WTC11 (cell line): ENCODE results near the gene CNTNAP5. TPM values are rescaled to one million over a fixed set of nuclear protein-coding genes. Genes with fewer than 3 reads are reported as not detected.

Experiments used
- ATAC-seq: fragments of 200-7000 bp; cut with Tn5 transposase; 2 replicates; pipeline ENCODE4 v1.10.0; 2021; ENCODE audit warnings: mild to moderate bottlenecking, moderate library complexity
- CTCF ChIA-PET: fragments of 300-600 bp; sonication (Branson Sonifier 250); formaldehyde crosslinking; loops from one replicate; lab custom pipeline; 2021; ENCODE audit warnings: antibody characterized with exemption; lab: Charles Lee
- POLR2A ChIA-PET: fragments of 350-600 bp; sonication (Branson Sonifier 250); formaldehyde crosslinking; loops from one replicate; lab custom pipeline; 2021; ENCODE audit warnings: antibody characterized with exemption; lab: Charles Lee
- DNase-seq: peaks from one replicate; pipeline ENCODE4 v3.0.0; 2021; ENCODE audit warnings: low spot score
- H3K27ac Mint-ChIP-seq: 2 replicates; pipeline ENCODE4 v1.8.0; 2021; ENCODE audit warnings: mixed read lengths
- H3K27me3 Mint-ChIP-seq: 2 replicates; pipeline ENCODE4 v1.8.0; 2021; ENCODE audit warnings: low read depth, mild to moderate bottlenecking, moderate library complexity, mixed read lengths
- H3K36me3 Mint-ChIP-seq: 2 replicates; pipeline ENCODE4 v1.8.0; 2021; ENCODE audit warnings: mixed read lengths
- H3K4me1 Mint-ChIP-seq: 2 replicates; pipeline ENCODE4 v1.8.0; 2022; ENCODE audit warnings: mixed read lengths
- H3K4me3 Mint-ChIP-seq: 2 replicates; pipeline ENCODE4 v1.8.0; 2021; ENCODE audit warnings: mild to moderate bottlenecking, moderate library complexity, mixed read lengths
- H3K9me3 Mint-ChIP-seq: 2 replicates; pipeline ENCODE4 v1.8.0; 2021; ENCODE audit warnings: mixed read lengths
- ATF6 ChIP-seq: sonication (generic); formaldehyde crosslinking; IDR thresholded peaks from 2 replicates; pipeline ENCODE4 v1.8.1; 2023; ENCODE audit warnings: mild to moderate bottlenecking, missing genetic modification reagents
- EMX1 ChIP-seq: fragments of 250-450 bp; sonication (Bioruptor Pico); IDR thresholded peaks from 2 replicates; pipeline ENCODE4 v1.8.0; 2021; ENCODE audit warnings: mild to moderate bottlenecking
- FOXK1 ChIP-seq: sonication (generic); formaldehyde crosslinking; IDR thresholded peaks from 2 replicates; pipeline ENCODE4 v1.8.0; 2022; ENCODE audit warnings: mild to moderate bottlenecking, moderate library complexity, missing genetic modification reagents
- HMGA2 ChIP-seq: fragments of 250-450 bp; sonication (Bioruptor Pico); IDR thresholded peaks from 2 replicates; pipeline ENCODE4 v1.4.0; 2021; ENCODE audit warnings: mild to moderate bottlenecking, moderate library complexity
- IRF1 ChIP-seq: sonication (generic); formaldehyde crosslinking; IDR thresholded peaks from 2 replicates; pipeline ENCODE4 v1.8.0; 2023; ENCODE audit warnings: missing genetic modification reagents
- KAT7 ChIP-seq: sonication (generic); formaldehyde crosslinking; IDR thresholded peaks from 2 replicates; pipeline ENCODE4 v1.8.1; 2023; ENCODE audit warnings: missing genetic modification reagents, mild to moderate bottlenecking, borderline replicate concordance
- MAX ChIP-seq: sonication (generic); formaldehyde crosslinking; IDR thresholded peaks from 2 replicates; pipeline ENCODE4 v1.8.0; 2022; ENCODE audit warnings: mild to moderate bottlenecking, missing genetic modification reagents
- MXD4 ChIP-seq: fragments of 250-450 bp; sonication (Bioruptor Pico); IDR thresholded peaks from 2 replicates; pipeline ENCODE4 v1.8.0; 2021; ENCODE audit warnings: mild to moderate bottlenecking, moderate library complexity, borderline replicate concordance
- NFATC4 ChIP-seq: fragments of 250-450 bp; sonication (Bioruptor Pico); IDR thresholded peaks from 2 replicates; pipeline ENCODE4 v1.9.0; 2021; ENCODE audit warnings: mild to moderate bottlenecking
- NFYB ChIP-seq: sonication (generic); formaldehyde crosslinking; conservative IDR thresholded peaks from 2 replicates; pipeline ENCODE4 v1.8.0; 2022; ENCODE audit warnings: low read depth, missing genetic modification reagents
- OVOL2 ChIP-seq: fragments of 250-450 bp; sonication (Bioruptor Pico); IDR thresholded peaks from 2 replicates; pipeline ENCODE4 v1.9.0; 2021; ENCODE audit warnings: mild to moderate bottlenecking, borderline replicate concordance
- SMAD3 ChIP-seq: sonication (generic); formaldehyde crosslinking; IDR thresholded peaks from 2 replicates; pipeline ENCODE4 v1.8.0; 2022; ENCODE audit warnings: missing genetic modification reagents, mild to moderate bottlenecking, borderline replicate concordance
- SMAD4 ChIP-seq: sonication (generic); formaldehyde crosslinking; IDR thresholded peaks from 2 replicates; pipeline ENCODE4 v1.8.0; 2022; ENCODE audit warnings: mild to moderate bottlenecking, missing genetic modification reagents
- STAT6 ChIP-seq: sonication (generic); formaldehyde crosslinking; conservative IDR thresholded peaks from 2 replicates; pipeline ENCODE4 v1.8.1; 2023; ENCODE audit warnings: mild to moderate bottlenecking, low read depth, missing genetic modification reagents, moderate library complexity
- TCF7 ChIP-seq: sonication (generic); formaldehyde crosslinking; IDR thresholded peaks from 2 replicates; pipeline ENCODE4 v1.8.0; 2022; ENCODE audit warnings: mild to moderate bottlenecking, low read depth, missing genetic modification reagents, moderate library complexity
- ZNF138 ChIP-seq: sonication (generic); formaldehyde crosslinking; conservative IDR thresholded peaks from 2 replicates; pipeline ENCODE4 v1.8.1; 2022; ENCODE audit warnings: mild to moderate bottlenecking, moderate library complexity, missing genetic modification reagents
- ZNF219 ChIP-seq: sonication (generic); formaldehyde crosslinking; IDR thresholded peaks from 2 replicates; pipeline ENCODE4 v1.8.0; 2023; ENCODE audit warnings: missing genetic modification reagents, mild to moderate bottlenecking, borderline replicate concordance
- ZNF425 ChIP-seq: fragments of 250-450 bp; sonication (Bioruptor Pico); conservative IDR thresholded peaks from 2 replicates; pipeline ENCODE4 v1.9.0; 2021; ENCODE audit warnings: mild to moderate bottlenecking
- ZNF532 ChIP-seq: fragments of 250-450 bp; sonication (Bioruptor Pico); IDR thresholded peaks from 2 replicates; pipeline ENCODE4 v1.9.0; 2021; ENCODE audit warnings: mild to moderate bottlenecking, borderline replicate concordance
- total RNA-seq: library from RNA; stranded (reverse); gene quantifications from 3 replicates; pipeline ENCODE4 v1.2.3, GENCODE V29; 2021

The CNTNAP5 gene
- total RNA-seq, 1 experiment from 2014 or later = 0.22 TPM

- CTCF ChIA-PET = no interaction called here
- TF ChIP-seq SMAD4 (no peak), KAT7 (CRISPR knock-in tag) (no peak), NFATC4 (no peak), NFYB (no peak), EMX1 (no peak), MXD4 (CRISPR knock-in tag) (no peak), ZNF219 (CRISPR knock-in tag) (no peak), HMGA2 (CRISPR knock-in tag) (no peak), STAT6 (CRISPR knock-in tag) (no peak), MAX (CRISPR knock-in tag) (no peak), SMAD3 (CRISPR knock-in tag) (no peak), ATF6 (CRISPR knock-in tag) (no peak), IRF1 (CRISPR knock-in tag) (no peak), ZNF532 (CRISPR knock-in tag) (no peak), ZNF138 (CRISPR knock-in tag) (no peak), TCF7 (CRISPR knock-in tag) (no peak), FOXK1 (CRISPR knock-in tag) (no peak), OVOL2 (no peak), ZNF425 (CRISPR knock-in tag) (no peak)
- TF ChIP-seq, all 79 proteins: peak for 0
- no peak for DNase-seq
- H3K27me3 Mint-ChIP-seq = no peaks in the 10 kb centered on the region; the same call in 1 of the 2 replicates
- POLR2A ChIA-PET = no interaction called here
- H3K36me3 Mint-ChIP-seq = peaks cover 35% of the 10 kb centered on the region
- peaks cover 45% of the 10 kb centered on the region for H3K9me3 Mint-ChIP-seq
- no peak overlapping the region for H3K4me3 Mint-ChIP-seq
- H3K27ac Mint-ChIP-seq = no peak overlapping the region
- ATAC-seq = no peak
- 0 out of 2 replicates have a peak, but pooled peaks cover 3% of the 10 kb centered on the region for H3K4me1 Mint-ChIP-seq
Observed at GRCh38 chr2:124832521-124832920, 807.4 kb downstream of the CNTNAP5 start.
